Mesenchymal stem cell (in vitro differentiated cells and primary cell): Measurements from ENCODE around the gene KRT37. TPM values are rescaled to one million over a fixed set of nuclear protein-coding genes. Genes with fewer than 3 reads are reported as not detected.
"Not testable (repeated sequence)": the region's sequence is repeated elsewhere in the genome, so short reads cannot be mapped to it uniquely, and the experiment has no call there.

Source experiments
- DNase-seq: peaks from one replicate; pipeline ENCODE4 v3.0.0-alpha.2; 2013
- H2AFZ ChIP-seq: one replicate; pipeline ENCODE4 v1.6.1; 2013; ENCODE audit warnings: low read depth, mild to moderate bottlenecking, control low read depth, inconsistent platforms, low read length, moderate library complexity
- H2AK5ac ChIP-seq: 2 replicates; pipeline ENCODE4 v1.6.1; 2013; ENCODE audit warnings: low read length, moderate library complexity, mild to moderate bottlenecking, inconsistent platforms; ENCODE audit not compliant: severe bottlenecking
- H2BK120ac ChIP-seq: one replicate; pipeline ENCODE4 v1.6.1; 2013; ENCODE audit warnings: low read depth, mild to moderate bottlenecking, inconsistent platforms, low read length, moderate library complexity
- H2BK12ac ChIP-seq, 2 experiments: one replicate each; pipeline ENCODE4 v1.6.1; 2013; ENCODE audit warnings: inconsistent platforms in 2 of 2, low read length in 2 of 2, mild to moderate bottlenecking in 2 of 2, moderate library complexity in 2 of 2, control low read depth in 1 of 2
- H2BK15ac ChIP-seq: one replicate; pipeline ENCODE4 v1.6.1; 2013; ENCODE audit warnings: mild to moderate bottlenecking, low read depth, inconsistent platforms; ENCODE audit not compliant: poor library complexity, severe bottlenecking
- H2BK5ac ChIP-seq: 2 replicates; pipeline ENCODE4 v1.6.1; 2013; ENCODE audit warnings: low read depth, mild to moderate bottlenecking, low read length, control low read depth, inconsistent platforms; ENCODE audit not compliant: poor library complexity, severe bottlenecking
- H3K14ac ChIP-seq, 2 experiments: one replicate each; pipeline ENCODE4 v1.6.1; 2013; ENCODE audit warnings: inconsistent platforms in 2 of 2, low read length in 2 of 2, control low read depth in 1 of 2, mild to moderate bottlenecking in 1 of 2, moderate library complexity in 1 of 2
- H3K18ac ChIP-seq, 2 experiments: one replicate each; pipeline ENCODE4 v1.6.1; 2013; ENCODE audit warnings: inconsistent platforms in 2 of 2, low read length in 2 of 2, control low read depth in 1 of 2, low read depth in 1 of 2, mild to moderate bottlenecking in 1 of 2
- H3K23ac ChIP-seq, 2 experiments: one replicate each; pipeline ENCODE4 v1.6.1; 2013; ENCODE audit warnings: inconsistent platforms in 2 of 2, low read length in 2 of 2, mild to moderate bottlenecking in 2 of 2, moderate library complexity in 2 of 2, control low read depth in 1 of 2
- H3K27ac ChIP-seq: 2 replicates; pipeline ENCODE4 v1.5.1; 2013; ENCODE audit warnings: mild to moderate bottlenecking, moderate library complexity, low read length, control low read depth, inconsistent platforms; ENCODE audit not compliant: poor library complexity, severe bottlenecking
- H3K27me3 ChIP-seq, 2 experiments: 2 replicates each; pipeline versions ENCODE4 v1.6.1 to v1.7.0; 2013; ENCODE audit warnings: low read length in 2 of 2, mild to moderate bottlenecking in 2 of 2, moderate library complexity in 2 of 2, control low read depth in 1 of 2, inconsistent platforms in 1 of 2; ENCODE audit not compliant: control insufficient read depth in 1 of 2, insufficient read depth in 1 of 2
- H3K36me3 ChIP-seq, 2 experiments: 2 replicates each; pipeline versions ENCODE4 v1.6.1 to v1.7.0; 2013; ENCODE audit warnings: low read length in 2 of 2, control low read depth in 1 of 2, inconsistent platforms in 1 of 2, low read depth in 1 of 2, mild to moderate bottlenecking in 1 of 2; ENCODE audit not compliant: insufficient read depth in 2 of 2, control insufficient read depth in 1 of 2
- H3K4ac ChIP-seq, 2 experiments: one replicate each; pipeline ENCODE4 v1.6.1; 2013; ENCODE audit warnings: inconsistent platforms in 2 of 2, low read length in 2 of 2, mild to moderate bottlenecking in 2 of 2, moderate library complexity in 2 of 2, control low read depth in 1 of 2, low read depth in 1 of 2
- H3K4me1 ChIP-seq: 2 replicates; pipeline ENCODE4 v1.6.1; 2013; ENCODE audit warnings: low read depth, low read length, control low read depth; ENCODE audit not compliant: control insufficient read depth, insufficient read depth
- H3K4me2 ChIP-seq: 2 replicates; pipeline ENCODE4 v1.6.1; 2013; ENCODE audit warnings: low read length, mild to moderate bottlenecking, inconsistent platforms; ENCODE audit not compliant: poor library complexity, severe bottlenecking
- H3K4me3 ChIP-seq, 2 experiments: 2 replicates each; pipeline versions ENCODE4 v1.5.1 to v1.7.0; 2013; ENCODE audit warnings: low read length in 2 of 2, mild to moderate bottlenecking in 2 of 2, control low read depth in 1 of 2, low read depth in 1 of 2; ENCODE audit not compliant: insufficient read depth in 1 of 2
- H3K79me1 ChIP-seq: replicated peaks from 2 replicates; pipeline ENCODE4 v1.6.1; 2013; ENCODE audit warnings: mild to moderate bottlenecking, control low read depth, low read length, inconsistent platforms; ENCODE audit not compliant: poor library complexity, severe bottlenecking
- H3K9ac ChIP-seq: 2 replicates; pipeline ENCODE4 v1.7.0; 2013; ENCODE audit warnings: mild to moderate bottlenecking, low read length, moderate library complexity
- H3K9me3 ChIP-seq: 2 replicates; pipeline ENCODE4 v1.7.0; 2013; ENCODE audit warnings: mild to moderate bottlenecking, low read length; ENCODE audit not compliant: control insufficient read depth
- H4K8ac ChIP-seq: one replicate; pipeline ENCODE4 v1.6.1; 2013; ENCODE audit warnings: inconsistent platforms, mild to moderate bottlenecking, low read length, moderate library complexity
- H4K91ac ChIP-seq: one replicate; pipeline ENCODE4 v1.6.1; 2013; ENCODE audit warnings: mild to moderate bottlenecking, low read length, inconsistent platforms
- WGBS: methylation state at CpG from one replicate; pipeline ENCODE4 v1.1.7; 2013; ENCODE audit warnings: mixed read lengths; 5-methylcytosine and 5-hydroxymethylcytosine counted together
- small RNA-seq: library from polyadenylated mRNA; stranded (forward); fragments of <200 nt; extraction: miRNeasy Mini kit (QIAGEN cat#:217004); gene quantifications from one replicate; pipeline ENCODE3, GENCODE V24; 2013; ENCODE audit warnings: low read depth

The KRT37 gene

DNA sequence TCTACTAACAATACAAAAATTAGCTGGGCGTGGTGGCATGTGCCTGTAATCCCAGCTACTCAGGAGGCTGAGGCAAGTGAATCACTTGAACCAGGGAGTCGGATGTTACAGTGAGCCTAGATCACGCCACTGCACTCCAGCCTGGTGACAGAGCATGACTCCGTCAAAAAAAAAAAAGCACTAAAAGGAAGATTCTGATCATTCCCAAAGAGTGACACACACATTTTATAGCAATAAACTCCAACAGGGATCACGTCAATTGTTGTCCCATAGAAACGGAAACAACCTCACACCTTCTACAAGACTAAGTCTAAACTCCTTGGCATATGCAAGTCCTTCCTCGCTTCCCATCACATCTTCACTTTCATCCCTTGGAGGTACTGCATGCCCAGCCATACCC lies 44.3 kb downstream of the KRT37 start:
- H4K8ac ChIP-seq, result not testable (repeated sequence)

DNA sequence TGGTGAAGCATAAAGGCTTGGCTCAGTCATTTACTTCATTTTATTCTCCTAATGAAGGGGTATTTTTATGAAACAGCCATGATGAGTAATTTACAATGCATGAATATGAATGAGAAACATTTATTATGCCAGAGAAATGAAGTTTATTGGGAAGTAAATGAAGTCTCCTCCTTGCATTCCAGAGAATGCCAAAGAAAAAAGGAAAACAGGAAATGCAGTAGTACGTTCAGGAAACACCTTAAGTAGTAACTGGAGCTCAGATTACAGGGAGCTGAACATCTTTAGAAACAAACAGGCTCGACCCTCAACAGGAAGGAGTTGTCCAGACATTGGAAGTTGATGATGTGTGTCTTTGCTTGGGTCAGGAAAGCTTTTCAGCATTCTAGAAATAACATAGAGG lies 46.8 kb downstream of the KRT37 start:
- Histone ChIP-seq H3K4me1 (peaks cover 6% of the 10 kb centered on the region), H3K27ac (no peak overlapping the region), H3K18ac (no peak overlapping the region), H3K27me3 (peaks cover 0 to 19% of the 10 kb centered on the region in 2 experiments), H2AK5ac (no peak overlapping the region), H4K8ac (no peak overlapping the region), H3K4me3 (no peak overlapping the region), H3K9ac (no peak overlapping the region), H3K14ac (no peak overlapping the region), H2BK15ac (no peak overlapping the region), H2BK5ac (no peak overlapping the region), H2AFZ (no peak overlapping the region), H3K36me3 (no peaks in the 10 kb centered on the region), H3K4ac (no peak overlapping the region), H2BK12ac (no peak overlapping the region), H3K79me1 (no peaks in the 10 kb centered on the region), H3K4me2 (no peak overlapping the region), H3K23ac (no peak overlapping the region), H3K9me3 (peaks cover 19% of the 10 kb centered on the region), H4K91ac (no peak overlapping the region), H2BK120ac (no peak overlapping the region)
- WGBS, result 29% methylated on average over 2 of the region's 2 CpGs
- no peak for DNase-seq

More for the DNA sequence above, 44.3 kb downstream of the KRT37 start:
- not testable (repeated sequence) for H2BK15ac ChIP-seq, H3K27me3 ChIP-seq, H3K79me1 ChIP-seq, H3K18ac ChIP-seq, H2BK120ac ChIP-seq, H3K23ac ChIP-seq, H3K4ac ChIP-seq, H2BK5ac ChIP-seq, H4K91ac ChIP-seq, H3K9ac ChIP-seq, H3K9me3 ChIP-seq, H3K4me2 ChIP-seq, H3K36me3 ChIP-seq, H2BK12ac ChIP-seq, H3K4me3 ChIP-seq, H2AFZ ChIP-seq, H3K27ac ChIP-seq, H3K4me1 ChIP-seq, H2AK5ac ChIP-seq, H3K14ac ChIP-seq
- 25% methylated on average over 7 of the region's 7 CpGs for WGBS
- DNase-seq, result peak; percentile 90

Small RNA genes within 50 kb of the gene (small RNA-seq; reads per million reads assigned to genes)
- gene RNU2-32P, result not detected
